ENCODE results near the gene NUMB. TPM values are rescaled to one million over a fixed set of nuclear protein-coding genes. Genes with fewer than 3 reads are reported as not detected.

The NUMB gene
- polyA plus RNA-seq, 1 donor from 2014 or later = 11.5 TPM

DNA sequence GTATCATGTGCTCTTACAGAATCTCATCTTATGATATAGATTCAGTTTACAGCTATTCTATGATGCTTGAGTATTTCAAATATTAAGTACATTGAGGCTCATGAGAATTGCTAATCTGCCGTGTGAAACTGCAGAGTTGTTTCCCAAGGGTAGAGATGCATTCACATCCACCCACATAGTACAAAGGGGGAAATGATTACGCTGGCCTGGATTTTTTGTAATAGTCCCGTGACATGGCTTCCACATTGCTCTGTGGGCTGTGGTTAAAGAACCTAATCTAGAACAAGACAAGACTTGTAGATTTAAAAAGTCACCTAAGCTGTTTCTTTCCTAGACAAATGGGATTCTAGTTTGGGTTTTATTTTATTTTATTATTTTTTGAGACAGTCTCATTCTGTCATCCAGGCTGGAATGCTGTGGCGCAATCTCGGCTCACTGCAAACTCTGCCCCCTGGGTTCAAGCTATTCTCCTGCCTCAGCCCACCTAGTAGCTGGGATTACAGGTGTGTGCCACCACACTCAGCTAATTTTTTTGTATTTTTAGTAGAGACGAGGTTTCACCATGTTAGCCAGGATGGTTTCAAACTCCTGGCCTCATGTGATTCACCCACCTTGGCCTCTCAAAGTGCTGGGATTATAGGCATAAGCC is 19.4 kb upstream of the NUMB start:
- Histone ChIP-seq H3K9me2 (ENCODE audit: insufficient read depth, low read length) (no peaks in the 10 kb centered on the region), H3K79me2 (replicated peaks; ENCODE audit: insufficient read depth, low read length) (no peaks in the 10 kb centered on the region), H3K9me3 (ENCODE audit: low read length) (no peaks in the 10 kb centered on the region), H4K20me1 (ENCODE audit: insufficient read depth) (no peaks in the 10 kb centered on the region), H3K27ac (ENCODE audit: low read length) (no peak overlapping the region), H2AFZ (ENCODE audit: low read depth, low read length) (no peak overlapping the region), H3F3A (ENCODE audit: insufficient read depth, low read length, poor library complexity, severe bottlenecking) (no peaks in the 10 kb centered on the region), H3K4me3 (ENCODE audit: low read length) (no peak overlapping the region), H3K4me2 (ENCODE audit: low read length) (no peak overlapping the region), H3K27me3 (ENCODE audit: insufficient read depth, low read depth, low read length) (no peaks in the 10 kb centered on the region), H3K36me3 (ENCODE audit: insufficient read depth, low read length) (no peaks in the 10 kb centered on the region), H3K9ac (ENCODE audit: low read length) (no peak overlapping the region)
- no peak for TF ChIP-seq RAD21 (conservative IDR thresholded peaks at IDR 0.05)
- no peak for TF ChIP-seq POLR2AphosphoS5 (IDR thresholded peaks at IDR 0.05)
- TF ChIP-seq SMC3 (conservative IDR thresholded peaks at IDR 0.05; ENCODE audit: poor library complexity) = no peak
- no peak for TF ChIP-seq EZH2 (IDR thresholded peaks at IDR 0.05; ENCODE audit: borderline replicate concordance, insufficient read depth, low read length, poor library complexity, severe bottlenecking)
- TF ChIP-seq CTCF (IDR thresholded peaks at IDR 0.05; ENCODE audit: poor library complexity, severe bottlenecking) = no peak
- no peak for TF ChIP-seq EP300 (conservative IDR thresholded peaks at IDR 0.05; ENCODE audit: poor library complexity, severe bottlenecking)
- no peak for TF ChIP-seq TAF1 (IDR thresholded peaks at IDR 0.05; ENCODE audit: low read depth)
- TF ChIP-seq, protein P1, sequence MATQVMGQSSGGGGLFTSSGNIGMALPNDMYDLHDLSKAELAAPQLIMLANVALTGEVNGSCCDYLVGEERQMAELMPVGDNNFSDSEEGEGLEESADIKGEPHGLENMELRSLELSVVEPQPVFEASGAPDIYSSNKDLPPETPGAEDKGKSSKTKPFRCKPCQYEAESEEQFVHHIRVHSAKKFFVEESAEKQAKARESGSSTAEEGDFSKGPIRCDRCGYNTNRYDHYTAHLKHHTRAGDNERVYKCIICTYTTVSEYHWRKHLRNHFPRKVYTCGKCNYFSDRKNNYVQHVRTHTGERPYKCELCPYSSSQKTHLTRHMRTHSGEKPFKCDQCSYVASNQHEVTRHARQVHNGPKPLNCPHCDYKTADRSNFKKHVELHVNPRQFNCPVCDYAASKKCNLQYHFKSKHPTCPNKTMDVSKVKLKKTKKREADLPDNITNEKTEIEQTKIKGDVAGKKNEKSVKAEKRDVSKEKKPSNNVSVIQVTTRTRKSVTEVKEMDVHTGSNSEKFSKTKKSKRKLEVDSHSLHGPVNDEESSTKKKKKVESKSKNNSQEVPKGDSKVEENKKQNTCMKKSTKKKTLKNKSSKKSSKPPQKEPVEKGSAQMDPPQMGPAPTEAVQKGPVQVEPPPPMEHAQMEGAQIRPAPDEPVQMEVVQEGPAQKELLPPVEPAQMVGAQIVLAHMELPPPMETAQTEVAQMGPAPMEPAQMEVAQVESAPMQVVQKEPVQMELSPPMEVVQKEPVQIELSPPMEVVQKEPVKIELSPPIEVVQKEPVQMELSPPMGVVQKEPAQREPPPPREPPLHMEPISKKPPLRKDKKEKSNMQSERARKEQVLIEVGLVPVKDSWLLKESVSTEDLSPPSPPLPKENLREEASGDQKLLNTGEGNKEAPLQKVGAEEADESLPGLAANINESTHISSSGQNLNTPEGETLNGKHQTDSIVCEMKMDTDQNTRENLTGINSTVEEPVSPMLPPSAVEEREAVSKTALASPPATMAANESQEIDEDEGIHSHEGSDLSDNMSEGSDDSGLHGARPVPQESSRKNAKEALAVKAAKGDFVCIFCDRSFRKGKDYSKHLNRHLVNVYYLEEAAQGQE (IDR thresholded peaks at IDR 0.05; ENCODE audit: borderline replicate concordance) = no peak
- TF ChIP-seq MXI1 (conservative IDR thresholded peaks at IDR 0.05; ENCODE audit: poor library complexity, severe bottlenecking) = no peak

DNA sequence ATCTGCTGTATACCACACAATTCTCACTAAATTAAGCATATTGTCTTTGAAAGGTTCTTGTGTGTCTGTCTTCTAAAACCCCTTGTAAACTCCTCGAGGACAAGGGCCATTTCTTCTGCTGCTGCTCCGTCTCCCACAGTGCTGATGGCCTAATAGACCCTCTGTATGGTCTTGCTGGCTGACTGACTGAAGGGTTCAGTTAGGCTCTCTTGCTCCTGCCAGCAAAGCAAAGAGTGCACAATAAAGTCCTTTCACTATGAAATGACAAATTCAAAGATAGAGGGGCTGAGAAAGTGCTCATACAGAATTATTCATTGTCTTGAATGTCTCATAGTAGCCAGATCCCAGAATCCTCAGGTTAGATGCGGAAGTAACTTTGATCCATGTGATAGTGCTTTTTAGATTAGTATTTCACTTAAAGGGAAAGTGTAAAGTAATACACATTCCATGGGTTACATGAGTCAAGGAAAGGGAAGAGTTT is 18.1 kb upstream of the NUMB start:
- Histone ChIP-seq H3K4me3 (ENCODE audit: low read length) (no peak overlapping the region), H3K9ac (ENCODE audit: low read length) (no peak overlapping the region), H3K36me3 (ENCODE audit: insufficient read depth, low read length) (no peaks in the 10 kb centered on the region), H3K9me2 (ENCODE audit: insufficient read depth, low read length) (no peaks in the 10 kb centered on the region), H3K79me2 (replicated peaks; ENCODE audit: insufficient read depth, low read length) (no peaks in the 10 kb centered on the region), H3K27ac (ENCODE audit: low read length) (no peak overlapping the region), H3K9me3 (ENCODE audit: low read length) (no peaks in the 10 kb centered on the region), H4K20me1 (ENCODE audit: insufficient read depth) (no peaks in the 10 kb centered on the region), H3K4me2 (ENCODE audit: low read length) (no peak overlapping the region), H3K27me3 (ENCODE audit: insufficient read depth, low read depth, low read length) (no peaks in the 10 kb centered on the region), H2AFZ (ENCODE audit: low read depth, low read length) (no peak overlapping the region), H3F3A (ENCODE audit: insufficient read depth, low read length, poor library complexity, severe bottlenecking) (no peaks in the 10 kb centered on the region)
- no peak for TF ChIP-seq SMC3 (conservative IDR thresholded peaks at IDR 0.05; ENCODE audit: poor library complexity)
- TF ChIP-seq TAF1 (IDR thresholded peaks at IDR 0.05; ENCODE audit: low read depth) = no peak
